Embryonic facial prominence (tissue), 1 donor: ENCODE measurements around the gene FBXW4.
"Not testable (repeated sequence)": the region's sequence is repeated elsewhere in the genome, so short reads cannot be mapped to it uniquely, and the experiment has no call there.

Experiments used
- DNase-seq: peaks from one replicate; pipeline ENCODE4 v3.0.0-alpha.2; 2016; ENCODE audit errors: extremely low spot score

The FBXW4 gene

DNA sequence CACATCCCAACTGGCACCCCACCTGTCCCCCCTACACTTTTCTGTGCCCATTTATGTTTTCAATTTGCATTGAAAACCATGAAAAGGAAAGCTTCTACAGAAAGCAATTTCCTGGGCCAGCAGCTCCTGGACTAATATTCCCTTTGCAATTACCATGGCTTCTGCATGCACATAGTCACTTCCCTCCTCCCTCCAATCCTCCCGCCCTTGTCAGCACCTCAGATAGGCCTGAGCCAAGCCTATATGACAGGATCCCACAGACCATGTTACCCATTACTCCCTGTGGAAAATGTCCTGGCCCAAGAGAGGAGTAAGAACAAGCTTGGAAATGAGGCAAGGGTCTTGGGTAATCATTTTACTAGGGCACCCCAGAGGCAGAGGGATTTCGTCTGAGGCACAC, 38.1 kb downstream of the FBXW4 start:
- no peak for DNase-seq

DNA sequence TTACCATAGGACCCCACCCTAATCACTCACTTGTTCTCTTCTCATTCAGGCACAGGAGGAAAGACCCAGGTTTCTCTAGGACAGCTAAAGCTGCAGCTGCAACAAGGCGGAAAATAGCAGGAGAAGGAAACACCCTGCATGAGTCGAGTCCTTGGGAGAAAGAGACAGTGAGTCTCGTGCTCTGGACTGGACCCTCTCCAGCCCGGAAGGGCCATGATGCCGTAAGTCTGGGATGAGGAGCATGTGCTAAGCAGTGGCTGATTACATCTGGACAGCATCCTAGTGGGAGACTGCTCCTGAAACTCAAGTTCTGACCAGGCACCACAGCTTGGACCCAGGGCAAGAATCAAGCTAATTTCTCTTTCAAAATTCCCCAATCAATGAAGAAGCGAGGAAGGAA, 39.4 kb downstream of the FBXW4 start:
- no peak for DNase-seq

DNA sequence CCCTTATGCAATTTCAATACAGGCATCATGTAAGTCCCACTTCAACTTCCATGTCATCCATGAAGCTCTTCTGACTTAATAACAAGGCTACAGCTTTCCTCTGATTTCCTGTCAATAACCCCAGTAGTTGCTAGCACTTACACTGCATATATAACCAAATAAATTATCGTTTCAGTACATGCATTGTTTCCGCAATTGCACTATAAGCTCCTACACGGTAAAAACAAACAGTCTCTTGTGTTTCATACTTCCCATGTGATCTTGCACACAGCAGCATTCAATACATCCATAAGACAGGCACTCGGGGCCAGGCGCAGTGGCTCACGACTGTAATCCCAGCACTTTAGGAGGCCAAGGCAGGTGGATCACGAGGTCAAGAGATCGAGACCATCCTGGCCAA, 41.4 kb downstream of the FBXW4 start:
- DNase-seq, result no peak

DNA sequence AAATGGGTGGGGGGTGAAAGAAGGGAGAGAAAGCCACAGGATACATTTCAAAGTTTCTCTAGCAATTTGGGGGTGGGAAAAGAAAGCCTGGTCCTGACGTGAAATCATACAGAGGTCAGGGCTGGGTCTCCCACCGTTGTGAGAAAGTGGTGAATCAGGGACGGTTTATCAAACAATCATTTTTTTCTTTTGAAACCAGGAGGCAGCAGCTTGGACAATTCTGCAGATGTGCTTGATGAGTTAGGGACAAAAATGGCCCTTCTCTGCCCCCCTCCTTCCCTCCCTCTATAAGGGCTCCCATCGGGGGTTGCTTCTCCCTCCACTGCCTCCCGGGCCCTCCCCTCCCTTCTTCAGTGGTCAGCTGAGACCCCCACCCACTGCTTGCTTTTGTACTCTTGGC, 43.6 kb downstream of the FBXW4 start:
- DNase-seq, result no peak

DNA sequence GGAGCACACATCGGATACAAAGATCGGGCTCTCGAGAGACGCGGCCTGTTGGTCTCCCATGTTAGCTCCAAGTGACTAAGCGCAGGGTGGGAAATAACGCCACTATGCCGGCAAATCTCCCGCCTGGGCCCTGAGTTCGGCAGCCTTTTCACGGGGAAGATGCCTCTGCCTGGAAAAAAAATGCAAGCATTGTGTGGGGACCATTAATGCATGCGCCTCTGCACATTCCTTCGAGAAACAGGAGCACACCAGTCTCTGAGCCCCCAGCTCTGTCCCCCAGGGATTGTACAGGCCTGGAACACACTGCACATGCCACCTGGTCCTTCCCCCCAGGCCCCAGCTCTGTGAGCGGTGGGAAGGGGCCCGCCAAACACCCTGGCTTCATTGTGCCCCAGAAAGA, 44.1 kb downstream of the FBXW4 start:
- DNase-seq, result no peak

DNA sequence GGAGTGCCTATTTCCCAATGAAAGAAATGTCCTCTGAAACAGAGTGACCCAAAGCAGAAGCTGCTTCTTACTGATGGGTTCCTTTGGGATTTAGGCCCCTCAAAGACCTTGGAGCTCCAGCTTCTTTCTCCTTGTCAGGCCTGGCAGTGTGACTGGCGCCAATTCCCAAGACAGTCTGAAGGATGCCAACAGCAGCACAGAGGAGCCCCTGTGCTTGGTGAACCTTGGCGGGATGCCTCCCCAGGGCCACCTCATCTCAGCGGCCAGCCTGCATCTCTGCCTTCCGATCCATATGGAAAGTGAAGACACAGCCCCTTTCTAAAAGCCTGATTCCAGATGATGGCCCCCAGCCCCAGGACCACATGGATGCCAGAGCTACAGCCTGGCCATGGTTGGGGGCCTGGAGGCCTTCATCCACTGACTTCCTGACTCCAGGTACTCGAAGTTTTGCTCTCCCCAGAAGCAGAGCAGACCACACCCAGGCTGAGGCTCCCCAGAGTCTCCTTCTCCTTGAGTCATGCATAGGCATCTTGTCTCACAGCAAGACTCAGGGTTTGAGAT, 45.4 kb downstream of the FBXW4 start:
- DNase-seq, result no peak

DNA sequence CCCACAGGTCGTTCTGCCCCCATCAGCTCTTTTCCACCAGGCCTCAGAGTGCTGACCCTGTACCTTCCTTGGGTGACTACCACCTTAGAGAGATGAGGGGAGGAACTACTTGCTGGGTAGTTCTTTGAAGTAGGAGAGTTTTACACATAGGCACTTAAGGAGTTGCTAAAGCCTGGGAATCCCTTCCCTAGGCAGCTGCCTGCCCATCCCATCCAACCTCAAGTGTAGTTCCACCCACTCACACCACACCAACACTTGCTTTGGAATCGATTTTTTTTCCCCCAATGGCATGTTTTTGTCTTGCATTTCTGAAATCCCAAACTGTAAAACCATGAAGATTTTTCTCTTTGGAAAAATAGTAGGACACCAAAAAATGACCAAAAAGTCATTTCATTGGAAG, 47.7 kb downstream of the FBXW4 start:
- no peak for DNase-seq

DNA sequence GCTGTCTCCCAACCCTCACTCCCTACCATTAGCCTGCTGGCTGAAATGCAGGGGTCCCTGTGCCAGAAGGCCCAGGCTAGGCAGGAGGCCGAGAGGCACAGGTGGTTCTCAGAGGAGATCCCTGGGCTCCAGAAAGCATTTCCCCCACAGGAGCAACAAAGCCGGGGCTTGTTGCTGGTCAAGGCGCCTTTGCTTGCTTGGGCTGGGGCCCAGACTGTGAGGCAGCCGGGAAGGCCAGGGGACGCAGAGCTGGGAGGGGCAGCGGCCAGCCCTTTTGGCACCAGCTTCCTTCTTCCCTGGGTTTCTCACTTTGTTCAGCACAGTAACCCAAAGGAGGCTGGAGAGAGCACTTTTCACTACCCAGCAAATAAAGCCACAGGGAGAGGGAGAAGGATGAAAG, 48.6 kb downstream of the FBXW4 start:
- DNase-seq, result no peak

DNA sequence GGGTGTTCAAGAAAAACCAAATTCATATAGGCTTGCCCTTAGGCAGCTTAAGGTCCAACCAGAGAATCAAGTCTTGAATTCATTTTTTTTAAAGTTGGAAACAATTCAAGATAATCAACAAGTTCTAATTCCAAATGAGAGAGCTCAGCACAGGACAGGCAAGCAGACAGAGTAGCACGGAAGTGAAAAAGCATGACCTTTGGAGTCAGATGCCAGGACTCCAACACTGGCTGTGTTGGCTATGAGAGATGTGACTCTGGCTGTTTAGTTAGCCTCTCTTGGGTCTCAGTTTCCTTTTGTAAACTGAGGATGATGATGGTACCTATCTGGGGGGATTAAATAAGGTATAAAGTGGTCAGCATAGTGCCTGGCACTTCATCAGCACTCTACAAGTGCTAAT, 49.3 kb downstream of the FBXW4 start:
- no peak for DNase-seq

DNA sequence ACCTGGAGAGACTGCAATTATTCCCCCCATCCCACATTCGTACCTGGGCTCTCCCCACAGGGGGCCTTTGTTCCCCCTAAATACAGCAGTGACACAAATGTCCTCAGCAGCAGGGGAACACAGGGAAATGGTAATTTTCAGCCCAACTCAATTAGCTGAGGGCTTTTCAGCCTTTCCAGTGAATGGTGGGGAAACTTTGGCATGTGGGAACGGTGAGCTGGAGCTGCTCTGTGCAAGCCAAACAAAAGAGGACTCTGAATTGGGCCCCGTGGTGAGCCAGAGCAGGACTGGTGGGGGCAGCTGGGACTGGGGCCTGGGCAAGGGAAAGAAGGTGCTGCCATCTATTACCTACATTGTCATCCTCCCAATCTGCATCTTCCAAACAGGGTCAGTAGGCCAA, 51.0 kb downstream of the FBXW4 start:
- no peak for DNase-seq

DNA sequence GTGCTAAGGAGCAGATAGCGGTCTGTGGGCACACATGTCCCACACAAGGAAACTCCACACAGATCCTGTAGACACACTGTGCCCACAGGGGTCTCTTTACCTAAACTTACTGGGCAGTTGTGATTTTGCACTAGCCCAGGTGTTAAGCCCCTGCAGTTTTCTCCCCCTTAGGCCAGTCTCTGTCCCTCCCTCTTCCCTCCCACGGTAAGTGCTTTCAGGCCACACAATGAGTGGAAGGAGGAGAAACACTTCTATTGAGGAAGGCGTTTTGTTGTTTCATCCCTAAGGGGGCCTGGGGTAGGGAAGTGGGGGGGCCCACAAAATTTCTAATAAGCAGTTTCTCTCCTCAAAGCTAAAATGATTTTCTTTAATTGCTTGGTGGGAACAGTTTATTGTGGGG, 51.4 kb downstream of the FBXW4 start:
- no peak for DNase-seq

DNA sequence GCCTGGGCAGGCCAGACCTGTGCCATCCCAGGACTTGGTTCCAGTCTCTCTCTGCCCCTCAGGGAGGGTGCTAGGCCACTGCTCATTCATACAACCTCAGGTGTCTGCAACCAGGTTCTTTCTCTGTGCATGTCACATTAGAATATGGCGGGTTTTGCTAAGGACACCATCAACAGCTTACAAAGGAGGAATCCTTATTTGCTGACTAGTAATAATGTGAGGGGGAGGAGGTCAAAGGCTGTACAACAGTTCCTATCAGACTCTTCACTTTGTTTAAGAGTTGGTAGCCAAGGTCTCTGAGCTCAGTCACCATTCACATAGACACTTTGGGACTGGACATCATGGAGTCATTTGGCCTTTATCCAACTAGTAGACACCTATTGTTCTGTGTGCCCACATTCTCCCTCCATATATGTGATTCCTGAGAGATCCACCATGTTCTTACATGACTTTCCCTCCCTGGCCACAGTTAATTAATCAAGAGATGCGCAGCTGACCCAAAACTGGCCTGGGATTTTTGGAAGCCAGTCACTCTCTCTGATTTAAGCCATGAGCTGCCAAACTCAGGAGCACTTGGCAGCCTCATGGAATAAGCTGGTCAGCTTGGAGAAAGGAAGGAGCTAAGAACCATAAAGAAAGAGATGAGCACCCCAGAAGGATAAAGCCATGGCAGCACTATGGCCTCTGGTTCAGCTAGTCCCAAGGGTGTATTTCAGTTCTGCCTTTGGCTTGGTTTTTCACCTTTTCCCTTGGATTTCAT, 55.6 kb downstream of the FBXW4 start:
- no peak for DNase-seq

DNA sequence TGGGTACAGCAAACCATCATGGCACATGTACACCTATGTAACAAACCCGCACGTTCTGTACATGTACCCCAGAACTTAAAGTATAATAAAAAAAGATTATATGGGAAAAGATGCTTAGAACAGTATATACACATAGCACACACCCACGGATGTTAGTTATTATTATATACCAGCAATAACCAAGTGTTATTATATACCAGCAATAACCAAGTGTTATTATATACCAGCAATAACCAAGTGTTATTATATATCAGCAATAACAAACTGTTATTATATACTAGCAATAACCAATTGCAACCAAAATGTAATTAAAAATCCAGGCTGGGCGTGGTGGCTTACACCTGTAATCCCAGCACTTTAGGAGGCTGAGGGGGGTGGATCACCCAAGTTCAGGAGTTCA, 61.5 kb downstream of the FBXW4 start:
- not testable (repeated sequence) for DNase-seq

DNA sequence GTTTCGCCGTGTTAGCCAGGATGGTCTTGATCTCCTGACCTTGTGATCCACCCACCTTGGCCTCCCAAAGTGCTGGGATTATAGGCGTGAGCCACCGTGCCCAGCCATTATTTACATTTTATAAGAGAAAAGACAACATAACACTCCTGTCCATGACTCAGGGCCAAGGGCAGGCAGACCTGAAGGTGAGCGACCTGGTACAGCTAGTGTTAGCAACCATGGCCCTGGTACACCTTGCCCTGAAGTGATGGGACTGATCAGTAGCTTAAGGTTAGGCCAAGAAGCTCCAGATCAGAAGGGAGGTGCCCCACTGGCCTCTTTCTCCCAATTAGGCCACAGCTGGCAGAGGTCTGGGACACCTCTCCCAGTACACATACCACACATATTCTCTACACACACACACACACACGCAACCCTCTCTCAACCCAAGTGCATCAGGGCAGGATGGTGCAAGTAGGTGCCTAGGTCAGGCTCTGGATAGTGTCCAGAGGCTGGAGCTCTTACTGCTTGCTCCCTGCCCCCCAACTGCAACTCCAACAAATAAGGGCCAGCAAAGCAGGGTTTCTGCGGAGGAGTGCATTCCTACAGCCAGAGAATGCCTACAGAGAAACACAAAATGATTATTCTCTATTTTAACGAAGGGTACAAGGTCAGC, 63.0 kb downstream of the FBXW4 start:
- no peak for DNase-seq

DNA sequence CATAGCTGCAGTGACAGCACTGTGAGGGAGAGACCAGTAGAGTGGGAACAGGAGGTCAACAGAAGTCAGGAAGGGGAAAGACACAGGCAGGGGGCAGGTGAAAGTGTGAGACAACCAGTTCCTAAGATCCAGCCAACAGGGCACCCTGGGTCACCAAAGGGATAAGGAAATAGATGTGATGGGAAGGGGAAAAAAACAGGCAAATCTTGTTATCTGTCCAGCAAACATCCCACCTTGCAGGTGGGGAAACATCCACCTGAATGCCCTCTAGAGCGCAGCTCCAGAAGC, 64.4 kb downstream of the FBXW4 start:
- DNase-seq, result no peak

DNA sequence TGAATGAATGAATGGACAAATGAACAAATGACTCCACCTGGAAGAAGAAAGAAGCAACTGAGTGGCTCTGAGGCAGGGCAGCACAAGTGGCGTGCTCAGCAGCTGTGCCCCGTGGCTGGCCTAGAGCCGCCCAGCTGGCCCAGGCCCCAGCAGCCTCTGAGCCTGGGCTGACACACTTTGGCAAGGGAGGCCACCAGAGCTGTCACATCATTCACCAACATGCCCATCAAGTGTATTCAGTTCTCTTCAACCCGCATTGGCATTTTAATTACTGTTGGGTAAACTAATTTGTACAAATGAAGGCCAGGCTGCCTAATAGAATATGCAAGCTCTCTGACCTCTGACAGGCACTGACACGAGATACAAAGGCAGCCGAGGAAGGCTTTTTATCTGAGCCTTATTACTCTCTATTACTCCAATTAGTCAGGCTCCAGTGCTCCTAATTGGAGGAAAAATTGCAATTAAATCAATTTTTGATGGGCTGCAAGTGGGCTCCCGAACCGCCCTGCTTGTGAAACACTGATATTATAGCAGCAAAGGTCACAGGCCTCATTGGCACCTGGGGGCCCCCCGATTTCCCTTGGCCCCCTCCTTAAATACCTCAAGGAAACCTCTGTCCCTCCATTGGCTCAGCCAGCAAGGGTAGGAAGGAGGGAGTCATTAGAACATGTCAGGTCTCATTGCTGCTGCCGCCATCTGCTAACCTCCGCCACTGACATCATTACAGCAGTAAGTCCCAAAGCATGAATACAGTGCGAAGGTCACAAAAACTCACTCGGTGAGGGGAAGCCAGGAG, 64.9 kb downstream of the FBXW4 start:
- no peak for DNase-seq

DNA sequence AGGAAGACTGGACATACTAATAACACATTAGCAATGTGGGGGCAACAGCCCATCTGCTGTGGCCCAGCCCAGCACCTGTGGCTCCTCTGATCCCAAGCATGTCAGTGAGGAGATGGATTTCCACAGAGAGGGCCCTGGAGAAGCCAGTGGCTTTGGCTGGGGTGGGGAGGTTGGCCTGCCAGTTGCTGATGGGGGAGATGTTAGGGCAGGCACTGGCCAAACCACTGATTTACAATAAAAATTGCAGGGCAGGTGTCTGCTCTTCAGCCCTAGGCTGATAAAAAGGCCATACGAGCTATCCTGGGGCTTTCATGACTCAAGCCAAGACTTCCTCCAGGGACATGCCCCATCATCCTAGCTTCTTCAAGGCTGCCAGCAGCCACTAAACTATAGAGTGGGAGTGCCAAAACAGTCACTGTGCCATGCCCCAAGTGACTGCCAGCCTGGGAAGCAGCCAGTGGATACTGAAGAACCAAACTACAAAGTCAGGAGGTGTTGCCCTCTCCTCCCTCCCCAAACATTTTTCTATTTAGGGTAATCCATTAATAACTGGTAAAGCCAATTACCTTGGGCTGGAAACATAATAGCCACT, 69.1 kb downstream of the FBXW4 start:
- no peak for DNase-seq

DNA sequence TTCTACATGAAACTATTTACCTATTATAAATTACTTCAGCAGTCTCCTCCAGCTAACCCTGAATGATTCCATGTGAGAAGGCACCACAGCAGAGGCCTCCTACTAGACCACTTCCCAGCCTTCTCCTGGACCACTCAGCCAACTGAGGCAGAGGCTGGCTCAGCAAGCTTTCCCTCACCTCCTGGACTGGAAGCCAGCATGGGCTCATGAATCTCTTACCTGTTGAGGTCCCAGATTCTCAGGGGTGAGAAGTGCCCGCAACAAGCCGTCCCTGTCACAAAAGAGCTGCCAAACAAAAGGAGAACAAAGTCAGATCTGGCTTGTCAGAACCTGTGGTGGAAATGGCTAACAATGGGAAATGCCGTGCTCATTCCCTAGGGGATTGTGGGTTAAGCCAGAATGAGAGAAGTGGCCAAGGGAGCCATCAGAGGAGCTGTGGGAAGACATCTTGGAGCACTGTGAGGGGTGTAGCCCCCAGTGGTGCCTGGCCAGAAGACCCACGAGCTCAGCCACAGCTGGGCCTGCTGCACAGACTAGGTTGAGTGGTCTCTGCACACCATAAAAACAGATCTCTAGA, 70.4 kb downstream of the FBXW4 start:
- DNase-seq, result no peak

DNA sequence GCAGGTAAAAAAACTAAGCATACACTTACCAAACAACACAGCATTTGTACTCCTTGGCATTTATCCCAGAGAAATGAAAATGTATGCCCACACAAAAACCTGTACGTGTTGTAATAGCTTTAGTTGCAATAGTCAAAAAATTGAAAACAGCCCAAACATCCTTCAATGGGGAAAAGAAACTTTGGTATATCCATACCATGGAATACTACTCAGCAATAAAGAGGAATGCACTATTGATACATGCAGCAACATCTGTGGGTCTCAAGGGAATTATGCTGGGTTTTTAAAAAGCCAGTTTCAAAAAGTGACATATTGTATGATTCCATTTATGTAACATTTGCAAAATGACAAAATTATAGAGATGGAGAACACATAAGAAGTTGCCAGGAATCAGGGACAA, 71.4 kb downstream of the FBXW4 start:
- no peak for DNase-seq

DNA sequence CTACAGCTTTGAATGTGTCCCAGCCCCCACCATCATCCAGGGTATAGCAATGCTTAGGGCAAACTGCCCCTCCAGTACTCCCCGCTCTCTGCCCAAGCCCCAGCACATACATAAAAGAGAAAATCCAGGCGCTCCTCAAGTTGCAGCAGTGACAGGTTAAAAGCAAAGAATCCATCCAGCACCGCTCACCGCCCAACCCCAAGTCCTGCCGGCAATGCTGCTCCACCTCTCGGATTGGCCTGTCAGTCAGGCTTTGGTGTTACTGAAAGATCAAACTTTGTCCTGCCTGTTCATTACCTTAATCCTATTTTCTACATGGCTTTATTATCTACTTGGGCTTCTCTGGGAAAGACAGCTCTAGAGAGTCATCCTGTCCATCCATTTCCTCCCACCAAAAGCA, 75.0 kb downstream of the FBXW4 start:
- DNase-seq, result no peak

DNA sequence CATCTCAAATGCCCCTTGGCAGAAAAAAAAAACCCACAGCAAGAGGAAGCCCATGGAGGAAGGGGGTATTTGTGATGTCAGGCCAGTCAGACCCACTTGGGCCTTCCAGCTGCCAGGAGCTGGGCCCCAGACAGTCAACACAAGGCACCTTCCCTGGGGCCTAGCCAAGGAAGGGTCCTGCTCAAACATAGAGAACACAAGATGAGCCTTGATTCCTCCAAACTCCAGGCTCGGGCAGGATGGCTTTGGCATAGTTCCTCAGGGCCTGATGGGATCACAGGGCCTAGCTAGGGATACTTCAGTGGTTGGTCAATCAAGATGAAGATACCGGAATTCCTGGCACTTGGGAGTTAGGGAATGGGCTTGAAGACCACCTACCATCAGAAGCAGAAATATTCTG, 76.1 kb downstream of the FBXW4 start:
- DNase-seq, result no peak
